CD14-positive monocyte (primary cell): ENCODE data around the gene VARS2. TPM values are rescaled to one million over a fixed set of nuclear protein-coding genes. Genes with fewer than 3 reads are reported as not detected.

Experiments used
- DNase-seq, 3 donors: peaks; one replicate each; pipeline ENCODE4 v3.0.0-alpha.2; 2011 to 2022
- H2AFZ ChIP-seq: 2 replicates; pipeline ENCODE4 v1.6.0; 2012; ENCODE audit warnings: mild to moderate bottlenecking, low read depth, low read length, inconsistent platforms; ENCODE audit not compliant: insufficient read depth, poor library complexity, severe bottlenecking
- H3K27ac ChIP-seq, 2 donors: 1 replicate in 1 of 2; 2 replicates in 1 of 2; pipeline ENCODE4 v1.5.1; 2012 to 2013; ENCODE audit warnings: low read length in 2 of 2, control low read depth in 1 of 2, inconsistent platforms in 1 of 2, low read depth in 1 of 2, mild to moderate bottlenecking in 1 of 2
- H3K27me3 ChIP-seq, 2 donors: one replicate each; pipeline versions ENCODE4 v1.6.0 to v1.6.1; 2011 to 2013; ENCODE audit warnings: low read length in 2 of 2; ENCODE audit not compliant: control insufficient read depth in 2 of 2, insufficient read depth in 2 of 2
- H3K36me3 ChIP-seq, 2 donors: replicated peaks in 1 of 2; 1 replicate in 1 of 2; 2 replicates in 1 of 2; pipeline versions ENCODE4 v1.5.1 to v1.6.1; 2012 to 2013; ENCODE audit warnings: low read length in 2 of 2, control low read depth in 1 of 2, inconsistent platforms in 1 of 2, mild to moderate bottlenecking in 1 of 2; ENCODE audit not compliant: insufficient read depth in 2 of 2, control insufficient read depth in 1 of 2
- H3K4me1 ChIP-seq, 2 donors: 1 replicate in 1 of 2; 2 replicates in 1 of 2; pipeline versions ENCODE4 v1.5.1 to v1.6.1; 2012 to 2013; ENCODE audit warnings: low read length in 2 of 2, control low read depth in 1 of 2, inconsistent platforms in 1 of 2, mild to moderate bottlenecking in 1 of 2, moderate library complexity in 1 of 2; ENCODE audit not compliant: insufficient read depth in 2 of 2, control insufficient read depth in 1 of 2
- H3K4me2 ChIP-seq: replicated peaks from 2 replicates; pipeline ENCODE3; 2012; ENCODE audit warnings: low read length, moderate library complexity, mild to moderate bottlenecking; ENCODE audit not compliant: poor library complexity, severe bottlenecking; ENCODE audit errors: extremely low read depth
- H3K4me3 ChIP-seq, 3 experiments: fragments of 200-600 bp in 1 of 3; sonication (generic) in 1 of 3; replicated peaks in 1 of 3; 1 replicate in 2 of 3; 2 replicates in 1 of 3; pipeline ENCODE4 v1.5.1; 2011 to 2013; ENCODE audit warnings: low read length in 3 of 3, mild to moderate bottlenecking in 3 of 3, control low read depth in 2 of 3, low read depth in 2 of 3, inconsistent platforms in 1 of 3, moderate library complexity in 1 of 3
- H3K79me2 ChIP-seq: 2 replicates; pipeline ENCODE4 v1.6.0; 2012; ENCODE audit warnings: mild to moderate bottlenecking, control low read depth, inconsistent platforms, low read length, moderate library complexity; ENCODE audit not compliant: insufficient read depth
- H3K9ac ChIP-seq: 2 replicates; pipeline ENCODE4 v1.6.0; 2017; ENCODE audit warnings: low read length, mild to moderate bottlenecking; ENCODE audit not compliant: insufficient read depth, poor library complexity, severe bottlenecking
- H3K9me3 ChIP-seq, 2 donors: replicated peaks in 1 of 2; 1 replicate in 1 of 2; 2 replicates in 1 of 2; pipeline versions ENCODE4 v1.5.1 to v1.6.1; 2012 to 2013; ENCODE audit warnings: low read length in 2 of 2, control low read depth in 1 of 2; ENCODE audit not compliant: control insufficient read depth in 1 of 2, insufficient read depth in 1 of 2
- H4K20me1 ChIP-seq: 2 replicates; pipeline ENCODE4 v1.6.0; 2012; ENCODE audit warnings: mild to moderate bottlenecking, low read length, control low read depth, moderate library complexity; ENCODE audit not compliant: insufficient read depth
- H3K27ac Mint-ChIP-seq, 7 donors: one replicate each; pipeline ENCODE4 v1.8.0; 2020; ENCODE audit warnings: mild to moderate bottlenecking in 7 of 7, mixed read lengths in 7 of 7, moderate library complexity in 6 of 7, inconsistent platforms in 2 of 7
- H3K27me3 Mint-ChIP-seq, 3 donors: one replicate each; pipeline ENCODE4 v1.8.0; 2021 to 2022; ENCODE audit warnings: low read depth in 3 of 3, mild to moderate bottlenecking in 3 of 3, mixed read lengths in 3 of 3, moderate library complexity in 3 of 3, inconsistent platforms in 1 of 3
- H3K36me3 Mint-ChIP-seq, 2 donors: one replicate each; pipeline ENCODE4 v1.8.0; 2020; ENCODE audit warnings: mixed read lengths in 2 of 2, inconsistent platforms in 1 of 2, mild to moderate bottlenecking in 1 of 2
- H3K4me1 Mint-ChIP-seq: one replicate; pipeline ENCODE4 v1.8.0; 2020; ENCODE audit warnings: mild to moderate bottlenecking, mixed read lengths
- H3K4me3 Mint-ChIP-seq, 2 donors: one replicate each; pipeline ENCODE4 v1.8.0; 2020; ENCODE audit warnings: mild to moderate bottlenecking in 2 of 2, mixed read lengths in 2 of 2, moderate library complexity in 1 of 2
- H3K9me3 Mint-ChIP-seq, 7 donors: one replicate each; pipeline ENCODE4 v1.8.0; 2020 to 2022; ENCODE audit warnings: mixed read lengths in 7 of 7, mild to moderate bottlenecking in 6 of 7, moderate library complexity in 6 of 7, inconsistent platforms in 2 of 7
- CTCF ChIP-seq: fragments of 200-600 bp; IDR thresholded peaks from one replicate; pipeline ENCODE4 v1.8.0; 2022; ENCODE audit warnings: antibody characterized with exemption, mild to moderate bottlenecking
- WGBS: methylation state at CpG from one replicate; pipeline ENCODE4 v1.1.5; 2013; ENCODE audit warnings: missing lambda C conversion rate; ENCODE audit not compliant: insufficient coverage; 5-methylcytosine and 5-hydroxymethylcytosine counted together
- intact Hi-C, 2 donors: fragments of 100-400 bp; cut with micrococcal nuclease; formaldehyde crosslinking; loops; one replicate each; pipeline versions ENCODE4 v1.15.0 to v1.15.1; 2023
- polyA plus RNA-seq, 3 donors: library from polyadenylated mRNA; depleted of rRNA in 1 of 3; unstranded in 2 of 3; stranded (reverse) in 1 of 3; fragments of 300-500 nt in 2 of 3; fragments of >200 nt in 1 of 3; fragmentation: Illumina TruSeq in 2 of 3; gene quantifications; 1 replicate in 2 of 3; 2 replicates in 1 of 3; pipeline ENCODE4 v1.2.3, GENCODE V29; 2012 to 2021

The VARS2 gene
- polyA plus RNA-seq, 3 donors, result 7.6 to 15.5 (median 8.1) TPM

GRCh38 chr6:30928677-30929076, 14.6 kb downstream of the VARS2 start:
- no CpG with 5 or more reads among the region's 3 CpGs for WGBS
- no peak for TF ChIP-seq CTCF
- H4K20me1 ChIP-seq, result no peaks in the 10 kb centered on the region
- no peak overlapping the region for H3K4me3 Mint-ChIP-seq
- H3K36me3 Mint-ChIP-seq, result peaks cover 21 to 31% of the 10 kb centered on the region in 2 donors
- no peak overlapping the region for H3K9ac ChIP-seq
- peaks cover 0 to 7% (median 6%) of the 10 kb centered on the region in 3 donors for H3K27me3 Mint-ChIP-seq
- no peaks in the 10 kb centered on the region for H3K27me3 ChIP-seq
- H3K36me3 ChIP-seq, result peaks cover 23 to 32% of the 10 kb centered on the region in 2 donors
- no peak overlapping the region for H3K27ac ChIP-seq
- H3K4me1 ChIP-seq, result no peaks in the 10 kb centered on the region
- H3K79me2 ChIP-seq, result no peaks in the 10 kb centered on the region
- H2AFZ ChIP-seq, result no peak overlapping the region
- H3K4me1 Mint-ChIP-seq, result peaks cover 3% of the 10 kb centered on the region
- no peak overlapping the region for H3K4me2 ChIP-seq
- no peak overlapping the region for H3K27ac Mint-ChIP-seq
- intact Hi-C loops, result no loop called here
- DNase-seq, result no peak
- no peak overlapping the region for H3K4me3 ChIP-seq
- peaks cover 0 to 4% of the 10 kb centered on the region in 2 donors for H3K9me3 ChIP-seq
- peaks cover 6 to 13% (median 9%) of the 10 kb centered on the region in 7 donors for H3K9me3 Mint-ChIP-seq

GRCh38 chr6:30930506-30930905, 16.5 kb downstream of the VARS2 start:
- Mint-ChIP-seq H3K27ac (no peak overlapping the region), H3K4me3 (no peak overlapping the region), H3K9me3 (peaks cover 6 to 13% (median 9%) of the 10 kb centered on the region in 7 donors), H3K36me3 (peaks cover 15 to 20% of the 10 kb centered on the region in 2 donors), H3K27me3 (peaks cover 0 to 8% (median 7%) of the 10 kb centered on the region in 3 donors), H3K4me1 (peaks cover 10% of the 10 kb centered on the region)
- no peak overlapping the region for H3K4me3 ChIP-seq
- no peak overlapping the region for H2AFZ ChIP-seq
- H3K79me2 ChIP-seq, result no peaks in the 10 kb centered on the region
- no peak for DNase-seq
- intact Hi-C loops, result no loop called here
- H4K20me1 ChIP-seq, result no peaks in the 10 kb centered on the region
- no peaks in the 10 kb centered on the region for H3K27me3 ChIP-seq
- H3K4me1 ChIP-seq, result no peaks in the 10 kb centered on the region
- H3K36me3 ChIP-seq, result peaks cover 13 to 16% of the 10 kb centered on the region in 2 donors
- no peak overlapping the region for H3K4me2 ChIP-seq
- no peak overlapping the region for H3K27ac ChIP-seq
- no peak for TF ChIP-seq CTCF
- WGBS, result 100% methylated on average over 2 of the region's 4 CpGs
- H3K9ac ChIP-seq, result no peak overlapping the region
- H3K9me3 ChIP-seq, result peaks cover 0 to 4% of the 10 kb centered on the region in 2 donors
